Breast epithelium (tissue), 4 donors: ENCODE results near the gene LGI4. TPM values are rescaled to one million over a fixed set of nuclear protein-coding genes. Genes with fewer than 3 reads are reported as not detected.

Source experiments
- DNase-seq, 2 donors: peaks; one replicate each; pipeline ENCODE4 v3.0.0-alpha.2; 2019; ENCODE audit warnings: low spot score in 2 of 2
- H3K27ac ChIP-seq, 2 donors: fragments of 200-600 bp; sonication (generic) in 1 of 2; one replicate each; pipeline ENCODE4 v1.5.1; 2016 to 2019; ENCODE audit warnings: mild to moderate bottlenecking in 1 of 2
- H3K27me3 ChIP-seq, 2 donors: fragments of 200-600 bp; sonication (generic) in 1 of 2; one replicate each; pipeline versions ENCODE4 v1.5.1 to v1.6.0; 2017 to 2019; ENCODE audit warnings: control low read depth in 1 of 2, mild to moderate bottlenecking in 1 of 2
- H3K36me3 ChIP-seq: fragments of 200-600 bp; one replicate; pipeline ENCODE4 v1.5.1; 2019
- H3K4me1 ChIP-seq, 2 donors: fragments of 200-600 bp; sonication (generic); one replicate each; pipeline ENCODE4 v1.5.1; 2016 to 2019; ENCODE audit warnings: control low read depth in 1 of 2
- H3K4me3 ChIP-seq, 3 donors: fragments of 200-600 bp; sonication (generic); 1 replicate in 2 of 3; 2 replicates in 1 of 3; pipeline ENCODE4 v1.5.1; 2016 to 2019; ENCODE audit warnings: mild to moderate bottlenecking in 3 of 3, moderate library complexity in 2 of 3
- H3K9me3 ChIP-seq, 2 donors: fragments of 200-600 bp; sonication (generic) in 1 of 2; one replicate each; pipeline ENCODE4 v1.5.1; 2016 to 2019; ENCODE audit warnings: control low read depth in 1 of 2
- CTCF ChIP-seq, 3 donors: fragments of 450-650 bp; IDR thresholded peaks; one replicate each; pipeline ENCODE4 v1.5.1; 2016 to 2017; ENCODE audit warnings: antibody characterized with exemption in 3 of 3, mild to moderate bottlenecking in 3 of 3, moderate library complexity in 3 of 3
- POLR2A ChIP-seq: fragments of 450-650 bp; IDR thresholded peaks from one replicate; pipeline ENCODE4 v1.6.1; 2016; ENCODE audit warnings: antibody characterized with exemption, mild to moderate bottlenecking, moderate library complexity
- POLR2AphosphoS5 ChIP-seq, 3 donors: sonication (generic); formaldehyde crosslinking; IDR thresholded peaks; one replicate each; pipeline ENCODE4 v1.6.1; 2017; ENCODE audit warnings: antibody characterized with exemption in 3 of 3
- intact Hi-C: fragments of 100-400 bp; cut with DNase I; formaldehyde crosslinking; loops from one replicate; pipeline ENCODE4 v1.15.1; 2023; ENCODE audit warnings: low total_unique reads
- total RNA-seq, 3 donors: library from RNA; depleted of rRNA; stranded (reverse); fragments of >200 nt; gene quantifications; one replicate each; pipeline ENCODE4 v1.1.0, GENCODE V29; 2016

LGI4 gene
- total RNA-seq, 3 donors from 2014 or later = 4.3 to 37.8 (median 5.3) TPM

DNA sequence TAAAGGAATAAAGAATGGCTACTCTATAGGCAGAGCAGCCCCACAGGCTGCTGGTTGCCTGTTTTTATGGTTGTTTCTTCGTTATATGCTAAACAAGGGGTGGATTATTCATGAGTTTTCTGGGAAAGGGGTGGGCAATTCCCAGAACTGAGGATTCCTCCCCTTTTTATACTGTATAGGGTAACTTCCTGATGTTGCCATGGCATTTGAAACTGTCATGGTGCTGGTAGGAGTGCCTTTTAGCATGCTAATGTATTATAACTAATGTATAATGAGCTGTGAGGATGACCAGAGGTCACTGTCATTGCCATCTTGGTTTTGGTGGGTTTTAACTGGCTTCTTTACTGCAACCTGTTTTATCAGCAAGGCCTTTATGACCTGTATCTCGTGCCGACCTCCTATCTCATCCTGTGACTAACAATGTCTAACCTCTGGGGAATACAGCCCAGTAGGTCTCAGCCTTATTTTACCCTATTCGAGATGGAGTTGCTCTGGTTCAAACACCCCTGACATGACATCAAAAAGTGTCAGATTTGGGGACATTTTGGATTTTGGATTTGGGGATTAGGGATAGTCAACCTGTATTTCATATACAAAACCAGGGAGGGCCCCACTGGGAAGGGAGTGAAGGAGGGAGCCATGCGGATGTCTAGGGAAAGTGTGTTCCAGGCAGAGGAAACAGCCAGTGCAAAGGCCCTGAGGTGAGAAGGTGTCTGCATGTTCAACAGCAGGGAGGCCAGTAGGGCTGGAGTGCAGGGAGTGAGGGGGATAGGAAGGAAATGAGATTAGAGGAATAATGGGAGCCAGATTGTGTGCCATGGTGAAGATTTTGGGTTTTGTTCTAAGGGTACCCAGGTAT is 30.6 kb upstream of the LGI4 start:
- no peak overlapping the region for H3K4me3 ChIP-seq
- DNase-seq = no peak
- H3K27me3 ChIP-seq = no peaks in the 10 kb centered on the region
- H3K4me1 ChIP-seq = no peaks in the 10 kb centered on the region
- intact Hi-C loops = no loop called here
- H3K9me3 ChIP-seq = peaks cover 20 to 24% of the 10 kb centered on the region in 2 donors
- H3K36me3 ChIP-seq = no peaks in the 10 kb centered on the region
- H3K27ac ChIP-seq = no peak overlapping the region
- no peak for TF ChIP-seq CTCF (IDR thresholded peaks at IDR 0.05)
- no peak for TF ChIP-seq POLR2A
- no peak for TF ChIP-seq POLR2AphosphoS5 (IDR thresholded peaks at IDR 0.05)

DNA sequence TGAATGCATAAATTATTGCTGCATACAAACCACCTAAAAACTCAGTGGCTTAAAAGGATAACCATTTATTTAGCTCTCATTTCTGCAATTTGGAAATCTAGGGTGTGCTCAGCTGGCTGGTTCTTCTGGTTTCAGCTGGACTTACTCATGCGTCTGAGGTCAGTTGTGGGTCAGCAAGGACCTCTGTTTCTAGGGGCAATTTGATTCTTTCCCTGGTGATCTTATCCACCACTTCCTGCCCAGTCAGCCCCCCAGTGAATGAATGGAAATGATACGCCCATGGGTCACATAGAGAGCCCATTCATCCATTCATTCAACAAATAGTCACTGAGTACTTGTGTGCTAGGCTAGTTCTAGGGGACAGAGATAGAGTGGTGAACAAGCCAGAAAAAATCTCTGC is 29.6 kb upstream of the LGI4 start:
- no peak overlapping the region for H3K4me3 ChIP-seq
- DNase-seq = no peak
- H3K4me1 ChIP-seq = no peaks in the 10 kb centered on the region
- H3K27ac ChIP-seq = no peak overlapping the region
- TF ChIP-seq POLR2A = no peak
- TF ChIP-seq CTCF (IDR thresholded peaks at IDR 0.05) = no peak
- TF ChIP-seq POLR2AphosphoS5 (IDR thresholded peaks at IDR 0.05) = no peak
- no peaks in the 10 kb centered on the region for H3K27me3 ChIP-seq
- peaks cover 20 to 24% of the 10 kb centered on the region in 2 donors for H3K9me3 ChIP-seq
- intact Hi-C loops = no loop called here
- no peaks in the 10 kb centered on the region for H3K36me3 ChIP-seq

DNA sequence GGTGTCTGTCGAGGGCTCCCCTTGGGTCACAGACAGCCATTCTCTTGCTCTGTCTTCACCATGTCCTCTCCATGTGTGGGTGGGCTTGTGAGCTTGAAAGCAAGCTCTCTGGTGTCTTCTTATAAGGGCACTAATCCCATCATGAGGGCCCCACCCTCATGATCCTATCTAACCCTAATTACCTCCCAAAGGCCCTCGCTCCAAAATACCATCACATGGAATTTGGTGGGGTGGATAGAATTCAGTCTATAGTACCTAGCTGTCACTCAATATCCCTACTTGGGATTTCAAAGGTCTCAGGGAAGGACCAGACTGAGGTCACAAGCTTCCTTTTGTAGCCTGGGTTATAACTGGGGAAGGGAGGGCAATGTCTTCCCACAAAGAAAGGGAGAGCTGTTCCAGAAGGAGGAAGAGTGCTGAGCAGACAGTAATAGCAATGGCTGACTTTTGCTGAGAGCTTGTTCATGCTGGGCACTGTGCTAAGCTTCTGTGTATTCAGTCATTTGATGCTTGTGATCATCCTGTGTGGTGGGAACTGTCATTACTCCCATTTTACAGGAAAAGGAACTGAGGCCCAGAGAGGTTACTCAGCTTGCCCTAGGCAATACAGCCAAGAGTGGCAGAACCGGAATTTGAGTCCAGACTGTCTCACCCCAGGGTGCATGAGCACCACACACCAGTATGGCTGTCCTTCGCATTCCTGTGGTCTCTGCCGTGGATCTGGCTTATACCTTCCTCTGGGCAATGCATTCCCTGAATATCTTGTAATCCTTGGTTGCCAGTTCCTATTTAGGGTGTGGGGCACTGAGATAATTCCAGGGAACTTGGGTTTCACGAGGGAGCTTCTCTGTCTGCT is 27.8 kb upstream of the LGI4 start:
- H3K36me3 ChIP-seq = no peaks in the 10 kb centered on the region
- intact Hi-C loops = no loop called here
- H3K4me3 ChIP-seq = no peak overlapping the region
- H3K27ac ChIP-seq = peak overlapping the region; percentile 12 to 18
- no peaks in the 10 kb centered on the region for H3K4me1 ChIP-seq
- TF ChIP-seq CTCF (IDR thresholded peaks at IDR 0.05) (no peak), POLR2A (no peak), POLR2AphosphoS5 (IDR thresholded peaks at IDR 0.05) (peak in 2 of 3 donors; percentile 12 to 65)
- peaks cover 20 to 24% of the 10 kb centered on the region in 2 donors for H3K9me3 ChIP-seq
- peak in 1 of 2 donors; percentile 75 for DNase-seq
- H3K27me3 ChIP-seq = no peaks in the 10 kb centered on the region

DNA sequence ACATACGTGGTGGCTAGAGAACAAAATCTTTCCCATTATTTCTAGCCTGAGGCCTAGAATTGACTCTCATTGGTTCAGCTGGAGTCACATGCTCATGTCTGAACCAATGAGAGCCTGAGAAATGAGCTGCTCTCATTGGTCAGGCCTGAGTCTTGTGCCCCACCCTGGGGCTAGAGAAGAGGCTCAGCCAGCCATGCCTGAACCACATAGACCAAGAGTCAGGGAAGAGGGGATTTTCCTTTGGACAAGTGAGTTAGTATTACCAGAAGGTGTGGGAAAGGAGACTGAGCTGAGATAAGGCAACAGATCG is 26.5 kb upstream of the LGI4 start:
- DNase-seq = no peak
- H3K4me3 ChIP-seq = no peak overlapping the region
- peaks cover 18 to 19% of the 10 kb centered on the region in 2 donors for H3K9me3 ChIP-seq
- intact Hi-C loops = no loop called here
- H3K27me3 ChIP-seq = no peaks in the 10 kb centered on the region
- H3K4me1 ChIP-seq = no peaks in the 10 kb centered on the region
- H3K36me3 ChIP-seq = no peaks in the 10 kb centered on the region
- no peak overlapping the region for H3K27ac ChIP-seq
- no peak for TF ChIP-seq POLR2A
- no peak for TF ChIP-seq POLR2AphosphoS5 (IDR thresholded peaks at IDR 0.05)
- no peak for TF ChIP-seq CTCF (IDR thresholded peaks at IDR 0.05)
